Activated CD4-positive, alpha-beta memory T cell treated with anti-CD3 and anti-CD28 coated beads for 36 hours (primary cell): ENCODE measurements around the gene PREX1. TPM values are rescaled to one million over a fixed set of nuclear protein-coding genes. Genes with fewer than 3 reads are reported as not detected.
A peak's percentile ranks its signal among the peaks of the same experiment; 100 is the strongest.

Source experiments
- CTCF ChIA-PET: fragments of 350-600 bp; sonication (Branson Sonifier 250); formaldehyde crosslinking; loops from one replicate; lab custom pipeline; 2021; ENCODE audit warnings: antibody characterized with exemption, inconsistent platforms; lab: Charles Lee
- POLR2A ChIA-PET: fragments of 350-600 bp; sonication (Branson Sonifier 250); formaldehyde crosslinking; loops from one replicate; lab custom pipeline; 2021; ENCODE audit warnings: antibody characterized with exemption; lab: Charles Lee
- DNase-seq: peaks from one replicate; pipeline ENCODE4 v3.0.0-alpha.2; 2020
- H3K27ac Mint-ChIP-seq: one replicate; pipeline ENCODE4 v1.8.0; 2021; ENCODE audit warnings: mixed read lengths
- H3K27me3 Mint-ChIP-seq: one replicate; pipeline ENCODE4 v1.8.0; 2021; ENCODE audit warnings: mixed read lengths
- H3K36me3 Mint-ChIP-seq: one replicate; pipeline ENCODE4 v1.8.0; 2021; ENCODE audit warnings: mixed read lengths
- H3K4me1 Mint-ChIP-seq: one replicate; pipeline ENCODE4 v1.8.0; 2021; ENCODE audit warnings: low read depth, mixed read lengths
- H3K4me3 Mint-ChIP-seq: one replicate; pipeline ENCODE4 v1.8.0; 2021; ENCODE audit warnings: mild to moderate bottlenecking, mixed read lengths
- H3K9me3 Mint-ChIP-seq: one replicate; pipeline ENCODE4 v1.8.0; 2021; ENCODE audit warnings: mixed read lengths
- intact Hi-C: fragments of 100-400 bp; cut with micrococcal nuclease; formaldehyde crosslinking; loops from one replicate; pipeline ENCODE4 v1.15.1; 2023
- total RNA-seq, 2 experiments: library from RNA; stranded (reverse); gene quantifications; one replicate each; pipeline ENCODE4 v1.2.3, GENCODE V29; 2021

PREX1 gene
- total RNA-seq, 2 experiments from 2014 or later: 91.5 to 92.8 TPM

GRCh38 chr20:48667889-48668413 is 159.8 kb downstream of the PREX1 start:
- no peaks in the 10 kb centered on the region for H3K27me3 Mint-ChIP-seq
- peaks cover 33% of the 10 kb centered on the region for H3K36me3 Mint-ChIP-seq
- DNase-seq: no peak
- ChIA-PET CTCF (interaction anchor here (1.2 to 3.8 kb wide), 2 partner anchors 11 to 237 kb away, joined by 4 to 21 read pairs; no protein-coding TSS in a partner anchor), POLR2A (no interaction called here)
- intact Hi-C loops: no loop called here
- H3K4me1 Mint-ChIP-seq: no peaks in the 10 kb centered on the region
- H3K9me3 Mint-ChIP-seq: no peaks in the 10 kb centered on the region
- peak overlapping the region; percentile 21 for H3K27ac Mint-ChIP-seq
- no peak overlapping the region for H3K4me3 Mint-ChIP-seq

GRCh38 chr20:48667481-48667880 is 160.3 kb downstream of the PREX1 start:
- Mint-ChIP-seq H3K4me3 (no peak overlapping the region), H3K27me3 (no peaks in the 10 kb centered on the region), H3K36me3 (peaks cover 36% of the 10 kb centered on the region), H3K27ac (peak overlapping the region; percentile 36), H3K4me1 (no peaks in the 10 kb centered on the region), H3K9me3 (no peaks in the 10 kb centered on the region)
- intact Hi-C loops: no loop called here
- ChIA-PET CTCF (interaction anchor here (1.0 to 3.8 kb wide), 3 partner anchors 10 to 239 kb away, joined by 3 to 21 read pairs (median 4); no protein-coding TSS in a partner anchor), POLR2A (no interaction called here)
- no peak for DNase-seq

GRCh38 chr20:48665785-48666184 is 162.0 kb downstream of the PREX1 start:
- Mint-ChIP-seq H3K27me3 (no peaks in the 10 kb centered on the region), H3K9me3 (no peaks in the 10 kb centered on the region), H3K27ac (no peak overlapping the region), H3K36me3 (peaks cover 42% of the 10 kb centered on the region), H3K4me1 (no peaks in the 10 kb centered on the region), H3K4me3 (no peak overlapping the region)
- CTCF ChIA-PET: interaction anchor here (0.7 kb wide), 1 partner anchor 82 kb away, joined by 3 read pairs; no protein-coding TSS in a partner anchor
- DNase-seq: no peak
- POLR2A ChIA-PET: no interaction called here
- intact Hi-C loops: no loop called here

GRCh38 chr20:48662711-48663110 is 165.1 kb downstream of the PREX1 start:
- H3K27ac Mint-ChIP-seq: no peak overlapping the region
- H3K36me3 Mint-ChIP-seq: peaks cover 59% of the 10 kb centered on the region

GRCh38 chr20:48661575-48662455 is 166.0 kb downstream of the PREX1 start:
- peaks cover 4% of the 10 kb centered on the region for H3K9me3 Mint-ChIP-seq
- intact Hi-C loops: no loop called here
- CTCF ChIA-PET: interaction anchor here (1.4 to 1.8 kb wide), 2 partner anchors 243 kb away, joined by 6 to 11 read pairs; no protein-coding TSS in a partner anchor
- DNase-seq: no peak
- H3K4me1 Mint-ChIP-seq: peaks cover 1% of the 10 kb centered on the region
- H3K36me3 Mint-ChIP-seq: peaks cover 64% of the 10 kb centered on the region
- no peaks in the 10 kb centered on the region for H3K27me3 Mint-ChIP-seq
- POLR2A ChIA-PET: no interaction called here
- no peak overlapping the region for H3K27ac Mint-ChIP-seq
- no peak overlapping the region for H3K4me3 Mint-ChIP-seq

More at GRCh38 chr20:48662711-48663110, 165.1 kb downstream of the PREX1 start:
- peaks cover 1% of the 10 kb centered on the region for H3K4me1 Mint-ChIP-seq
- H3K4me3 Mint-ChIP-seq: no peak overlapping the region
- no peaks in the 10 kb centered on the region for H3K27me3 Mint-ChIP-seq
- ChIA-PET CTCF (interaction anchor here (1.7 to 1.8 kb wide), 2 partner anchors 164 to 242 kb away, joined by 3 to 11 read pairs; no protein-coding TSS in a partner anchor), POLR2A (no interaction called here)
- peaks cover 4% of the 10 kb centered on the region for H3K9me3 Mint-ChIP-seq
- no peak for DNase-seq
- intact Hi-C loops: no loop called here

- POLR2A ChIA-PET: interaction anchor here (1.1 kb wide), 1 partner anchor 80 kb away, joined by 3 read pairs; no protein-coding TSS in a partner anchor
- CTCF ChIA-PET: interaction anchor here (0.7 to 1.4 kb wide), 4 partner anchors 240 to 248 kb away, joined by 3 to 6 read pairs (median 3); no protein-coding TSS in a partner anchor
- peaks cover 72% of the 10 kb centered on the region for H3K36me3 Mint-ChIP-seq
- H3K4me1 Mint-ChIP-seq: peaks cover 1% of the 10 kb centered on the region
- DNase-seq: no peak
- H3K27me3 Mint-ChIP-seq: no peaks in the 10 kb centered on the region
- no peak overlapping the region for H3K27ac Mint-ChIP-seq
- H3K9me3 Mint-ChIP-seq: peaks cover 4% of the 10 kb centered on the region
- intact Hi-C loops: no loop called here
- no peak overlapping the region for H3K4me3 Mint-ChIP-seq
Observed at GRCh38 chr20:48660788-48661187, 167.0 kb downstream of the PREX1 start.

DNA sequence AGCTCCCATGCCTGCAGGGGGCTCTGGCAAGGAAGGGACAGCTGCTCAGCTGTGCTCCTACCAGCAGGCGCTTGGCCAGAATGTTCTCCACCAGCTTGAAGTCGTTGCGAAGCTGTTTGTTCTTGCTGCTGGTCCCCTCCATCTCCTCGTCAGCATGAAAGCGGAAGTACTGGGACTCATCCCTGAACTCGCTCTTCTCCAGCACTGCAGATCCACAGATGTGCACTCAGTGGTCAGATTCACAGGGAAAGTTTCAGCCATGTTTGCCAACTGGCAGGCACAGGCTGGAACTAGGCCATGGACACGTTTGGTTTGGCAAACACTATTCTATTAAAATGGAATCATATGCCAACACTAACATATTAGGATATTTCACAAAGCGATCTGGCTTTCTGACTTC is 167.9 kb downstream of the PREX1 start:
- Mint-ChIP-seq H3K27me3 (no peaks in the 10 kb centered on the region), H3K9me3 (peaks cover 4% of the 10 kb centered on the region), H3K4me3 (no peak overlapping the region), H3K4me1 (peaks cover 1% of the 10 kb centered on the region), H3K36me3 (peaks cover 65% of the 10 kb centered on the region), H3K27ac (peak overlapping the region; percentile 47)
- DNase-seq: no peak
- ChIA-PET CTCF (interaction anchor here (5.5 kb wide), 1 partner anchor 248 kb away, joined by 171 read pairs; no protein-coding TSS in a partner anchor), POLR2A (no interaction called here)
- intact Hi-C loops: loop anchor here (5.0 kb wide), 1 partner anchor 157 kb away; no protein-coding TSS in a partner anchor

DNA sequence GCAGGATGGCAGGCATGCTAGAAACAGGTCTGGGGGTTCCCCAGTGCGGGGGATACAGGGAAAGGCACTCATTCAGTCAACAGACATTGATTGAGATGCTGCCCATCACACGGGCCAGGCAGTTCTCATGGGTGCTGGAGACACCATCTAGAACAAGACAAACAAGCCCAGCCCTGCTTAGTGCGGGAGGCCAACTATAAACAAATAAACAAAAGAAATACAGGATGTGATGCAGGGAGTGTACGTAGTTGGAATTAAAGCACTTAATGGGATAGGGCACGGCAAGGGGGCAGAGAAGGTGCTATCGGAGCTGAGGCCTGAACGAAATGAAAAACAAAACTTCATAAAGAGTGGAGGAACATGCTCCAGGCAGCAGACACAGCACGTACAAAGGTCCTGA is 169.3 kb downstream of the PREX1 start:
- Mint-ChIP-seq H3K4me1 (peaks cover 1% of the 10 kb centered on the region), H3K36me3 (peaks cover 59% of the 10 kb centered on the region), H3K27ac (peak overlapping the region; percentile 2), H3K27me3 (no peaks in the 10 kb centered on the region), H3K4me3 (no peak overlapping the region), H3K9me3 (peaks cover 4% of the 10 kb centered on the region)
- CTCF ChIA-PET: interaction anchor here (0.8 to 5.5 kb wide), 19 partner anchors 18 to 254 kb away, joined by 3 to 171 read pairs (median 6); partner anchors contain the start of gene PREX1
- intact Hi-C loops: loop anchor here (5.0 kb wide), 1 partner anchor 159 kb away; no protein-coding TSS in a partner anchor
- POLR2A ChIA-PET: interaction anchor here (1.3 kb wide), 1 partner anchor 245 kb away, joined by 4 read pairs; no protein-coding TSS in a partner anchor
- no peak for DNase-seq

DNA sequence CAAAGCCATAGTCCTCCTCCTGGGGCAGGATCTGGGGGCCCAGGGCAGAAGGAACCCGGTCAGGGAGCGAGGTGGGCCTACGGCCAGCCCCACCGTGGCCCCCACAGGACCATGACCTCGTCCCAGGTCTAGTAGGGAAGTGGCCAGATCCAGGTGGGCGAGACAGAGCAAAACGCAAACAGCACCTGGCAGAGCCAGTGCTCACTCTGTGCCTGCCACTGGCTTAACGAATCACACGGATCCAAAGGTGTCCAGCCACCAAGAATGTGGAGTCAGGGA is 169.7 kb downstream of the PREX1 start:
- CTCF ChIA-PET: interaction anchor here (0.8 to 5.5 kb wide), 53 partner anchors 9 to 380 kb away, joined by 3 to 171 read pairs (median 5); partner anchors contain the start of gene PREX1
- DNase-seq: no peak
- intact Hi-C loops: loop anchor here (5.0 kb wide), 1 partner anchor 159 kb away; no protein-coding TSS in a partner anchor
- H3K9me3 Mint-ChIP-seq: peaks cover 4% of the 10 kb centered on the region
- peaks cover 62% of the 10 kb centered on the region for H3K36me3 Mint-ChIP-seq
- H3K4me1 Mint-ChIP-seq: peaks cover 1% of the 10 kb centered on the region
- POLR2A ChIA-PET: interaction anchor here (1.3 kb wide), 1 partner anchor 246 kb away, joined by 4 read pairs; no protein-coding TSS in a partner anchor
- H3K4me3 Mint-ChIP-seq: no peak overlapping the region
- no peak overlapping the region for H3K27ac Mint-ChIP-seq
- no peaks in the 10 kb centered on the region for H3K27me3 Mint-ChIP-seq

GRCh38 chr20:48657426-48658197 is 170.2 kb downstream of the PREX1 start:
- Mint-ChIP-seq H3K27ac (peak overlapping the region; percentile 57), H3K4me3 (no peak overlapping the region), H3K4me1 (peaks cover 1% of the 10 kb centered on the region), H3K27me3 (no peaks in the 10 kb centered on the region), H3K36me3 (peaks cover 59% of the 10 kb centered on the region), H3K9me3 (peaks cover 4% of the 10 kb centered on the region)
- POLR2A ChIA-PET: interaction anchor here (1.3 kb wide), 1 partner anchor 246 kb away, joined by 4 read pairs; no protein-coding TSS in a partner anchor
- peak; percentile 74 for DNase-seq
- intact Hi-C loops: loop anchor here (1.0 to 5.0 kb wide), 2 partner anchors 160 to 248 kb away; no protein-coding TSS in a partner anchor
- CTCF ChIA-PET: interaction anchor here (0.6 to 5.5 kb wide), 72 partner anchors 9 to 380 kb away, joined by 3 to 171 read pairs (median 4); partner anchors contain the start of gene PREX1

DNA sequence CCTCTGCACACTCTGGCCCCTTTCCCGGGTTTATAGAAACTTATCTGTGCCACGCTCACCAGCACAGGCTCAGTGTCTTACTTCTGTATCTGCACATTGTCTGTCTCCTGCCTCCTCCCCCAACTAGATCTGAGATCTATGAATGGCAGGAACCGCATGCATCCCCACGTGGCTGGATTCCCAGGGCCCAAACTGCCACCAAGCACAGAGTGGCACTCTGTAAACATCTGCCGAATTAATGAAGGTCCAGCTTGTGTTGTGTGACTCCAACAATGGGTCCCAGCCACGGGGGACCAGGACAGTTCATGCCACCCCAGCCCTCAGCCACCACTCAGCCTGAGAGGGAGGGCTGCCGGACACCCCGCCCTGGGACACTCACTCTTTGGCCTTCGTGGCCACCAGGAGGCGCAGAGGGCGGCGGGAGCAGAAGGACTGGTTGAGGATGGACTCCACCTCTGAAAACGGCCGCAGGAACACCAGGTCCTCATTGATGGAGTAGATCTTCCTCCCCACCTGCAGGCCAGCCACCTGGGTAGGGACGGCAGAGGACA is 171.1 kb downstream of the PREX1 start:
- Mint-ChIP-seq H3K9me3 (peaks cover 4% of the 10 kb centered on the region), H3K4me1 (peaks cover 1% of the 10 kb centered on the region), H3K36me3 (peaks cover 53% of the 10 kb centered on the region), H3K27ac (no peak overlapping the region), H3K27me3 (no peaks in the 10 kb centered on the region), H3K4me3 (no peak overlapping the region)
- intact Hi-C loops: loop anchor here (1.0 to 5.0 kb wide), 2 partner anchors 161 to 249 kb away; no protein-coding TSS in a partner anchor
- ChIA-PET CTCF (interaction anchor here (0.8 to 5.5 kb wide), 37 partner anchors 8 to 335 kb away, joined by 3 to 171 read pairs (median 5); partner anchors contain the start of gene PREX1), POLR2A (no interaction called here)
- DNase-seq: no peak
